Measurements from ENCODE around the gene DOCK8.
A peak's percentile ranks its signal among the peaks of the same experiment; 100 is the strongest.

Gene DOCK8

DNA sequence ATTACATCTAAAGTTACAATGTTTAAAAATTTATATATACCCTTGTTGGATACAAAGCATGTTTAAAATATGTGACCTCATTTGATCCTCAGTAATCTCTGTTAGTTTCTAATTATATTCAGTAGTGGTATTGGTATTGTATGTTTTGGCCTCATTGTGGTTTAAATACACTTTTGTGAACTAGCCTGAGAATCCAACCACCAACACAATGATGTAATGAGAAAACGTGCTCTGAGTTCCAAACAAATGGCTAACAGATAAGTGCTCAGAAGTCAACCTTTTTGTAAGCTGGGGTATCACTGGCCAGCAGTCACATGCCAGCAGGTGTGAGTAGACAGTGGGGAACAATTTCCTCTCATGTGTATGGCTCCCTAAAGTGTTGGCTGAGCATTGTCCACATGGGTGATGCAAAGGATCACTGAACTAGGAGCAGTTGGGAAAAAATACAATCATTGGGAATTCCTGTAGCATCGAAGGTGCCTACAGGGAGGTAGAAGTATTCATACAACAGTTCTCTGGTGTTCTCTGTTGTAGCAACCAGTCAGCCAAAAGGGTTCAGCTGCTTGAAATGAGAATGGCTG, 56.1 kb downstream of the DOCK8 start:
- no peak for DNase-seq

DNA sequence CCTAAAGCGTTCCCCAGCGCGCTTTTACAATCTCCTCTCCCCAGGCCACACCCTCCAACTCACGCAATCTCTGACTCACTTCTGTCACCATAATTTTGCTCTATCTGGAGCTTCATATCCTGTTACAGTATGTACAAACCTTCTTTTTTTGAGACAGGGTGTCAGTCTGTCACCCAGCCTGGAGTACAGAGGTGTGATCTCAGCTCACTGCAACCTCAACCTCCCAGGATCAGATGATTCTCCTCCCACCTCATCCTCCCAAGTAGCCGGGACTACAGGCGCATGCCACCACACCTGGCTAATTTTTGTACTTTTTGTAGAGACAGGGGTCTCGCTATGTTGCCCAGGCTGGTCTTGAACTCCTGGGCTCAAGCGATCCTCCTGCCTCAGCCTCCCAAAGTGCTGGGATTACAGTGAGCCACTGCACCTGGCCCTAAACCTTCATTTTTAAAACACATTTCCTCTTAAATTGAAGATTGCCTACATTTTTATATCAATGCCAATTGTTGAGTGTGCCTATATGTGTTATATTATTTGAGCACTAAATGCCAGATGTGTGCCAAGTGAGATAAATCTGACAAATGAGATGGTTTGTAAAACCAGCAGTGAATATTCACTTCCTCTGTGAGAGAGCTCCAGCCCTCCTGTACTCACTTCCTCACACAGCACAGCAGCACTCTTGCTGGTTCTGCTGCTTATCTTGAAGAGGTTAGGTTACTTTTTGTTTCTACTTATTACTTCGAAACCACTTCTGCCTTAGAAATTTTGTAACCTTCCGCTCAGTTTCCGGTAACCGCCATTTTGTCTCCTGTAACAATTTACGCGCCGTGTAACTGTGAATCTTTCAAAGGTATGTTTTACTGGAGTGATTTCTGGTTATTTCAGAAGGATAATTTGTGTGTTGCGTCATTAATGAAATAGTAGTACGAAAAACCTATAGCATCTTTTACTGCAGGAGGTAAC, 57.9 kb downstream of the DOCK8 start:
- DNase-seq, result peak; percentile 90

DNA sequence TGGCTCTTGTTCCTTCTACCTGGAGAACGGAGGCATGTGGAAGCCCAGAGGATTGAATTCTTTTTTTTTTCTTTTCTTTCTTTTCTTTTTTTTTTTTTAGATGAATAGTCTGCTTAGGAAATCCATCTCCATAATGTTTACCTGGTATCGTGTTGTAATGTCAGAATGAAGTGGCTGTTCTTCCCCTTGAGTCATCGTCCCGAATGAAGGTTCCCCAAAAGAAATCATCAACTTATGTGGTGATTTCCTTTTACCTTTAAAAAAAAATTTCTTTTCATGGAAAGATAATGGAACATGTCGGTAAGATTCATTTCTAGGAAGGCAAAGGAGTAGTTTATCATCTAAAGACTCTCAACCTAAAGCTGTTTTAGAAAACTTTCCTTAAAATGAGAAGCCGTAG, 59.7 kb downstream of the DOCK8 start:
- peak; percentile 51 for DNase-seq

DNA sequence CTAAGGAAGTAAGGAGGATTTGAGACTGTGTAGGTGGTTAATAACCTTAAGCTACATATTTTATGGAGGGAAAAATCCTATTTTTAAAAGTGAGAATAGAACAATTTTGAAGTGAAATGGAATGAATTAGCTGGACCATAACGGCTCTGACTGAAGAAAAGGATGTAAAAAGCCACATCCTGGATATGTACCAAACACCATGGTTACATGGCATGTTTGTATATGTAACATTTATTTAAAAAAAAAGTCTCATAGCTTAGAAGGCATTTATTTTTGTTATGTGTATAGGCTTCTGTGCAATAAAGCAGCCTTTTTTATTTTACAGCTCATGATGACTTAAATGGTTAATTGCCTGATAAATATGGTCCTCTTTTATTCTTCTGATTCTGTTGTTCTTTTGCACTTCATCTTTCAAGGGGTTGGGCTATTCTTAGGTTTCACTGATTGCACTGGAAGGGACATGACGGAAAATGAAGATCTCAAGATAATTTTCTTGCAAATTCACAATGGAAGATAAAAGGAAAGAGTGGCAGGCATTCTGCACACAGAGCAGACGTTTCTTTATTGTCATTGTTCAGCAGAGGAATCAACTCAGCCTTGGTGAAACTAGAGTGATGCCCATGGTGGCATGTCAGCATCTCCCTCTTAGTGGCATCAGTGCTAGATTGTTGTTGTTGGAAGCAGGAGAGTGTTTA, 63.1 kb downstream of the DOCK8 start:
- peak; percentile 60 for DNase-seq

DNA sequence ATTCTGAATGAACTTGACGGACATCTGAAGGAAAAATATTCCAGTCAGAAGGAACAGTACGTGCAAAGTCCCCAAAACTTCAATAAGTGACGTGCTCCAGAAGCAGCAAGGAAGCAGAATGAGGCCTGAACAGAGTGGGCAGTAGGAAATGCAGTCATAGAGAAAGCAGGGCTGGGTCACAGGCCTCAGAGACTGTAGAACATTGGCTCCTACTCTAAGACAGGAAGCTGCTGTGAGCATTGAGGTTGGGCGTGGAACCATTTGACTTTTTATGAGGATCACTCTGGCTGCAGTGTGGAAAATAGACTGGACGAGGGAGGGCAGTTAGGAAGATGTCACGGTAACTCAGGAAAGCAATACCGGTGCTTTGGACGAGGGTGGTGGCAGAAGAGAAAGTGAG, 64.0 kb downstream of the DOCK8 start:
- DNase-seq, result peak; percentile 86

DNA sequence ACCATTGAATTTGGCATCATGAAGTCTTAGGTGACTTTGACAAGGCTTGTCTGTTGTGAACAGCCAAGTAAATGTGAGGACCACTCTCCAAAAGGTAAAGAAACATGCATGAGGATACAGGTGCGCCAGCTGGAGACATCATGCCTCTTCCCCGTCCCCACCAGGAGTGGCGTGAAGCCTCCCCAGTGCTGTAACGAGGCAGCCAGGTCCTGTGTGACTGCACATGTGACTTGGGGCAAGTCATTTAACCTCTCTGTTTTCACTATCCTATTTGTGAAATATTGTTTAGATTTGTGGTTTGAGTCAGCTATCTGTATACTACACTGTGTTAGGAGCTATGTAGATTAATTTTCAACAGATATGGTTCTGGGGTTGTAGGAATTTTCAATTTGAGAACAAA, 65.0 kb downstream of the DOCK8 start:
- DNase-seq, result peak; percentile 57

DNA sequence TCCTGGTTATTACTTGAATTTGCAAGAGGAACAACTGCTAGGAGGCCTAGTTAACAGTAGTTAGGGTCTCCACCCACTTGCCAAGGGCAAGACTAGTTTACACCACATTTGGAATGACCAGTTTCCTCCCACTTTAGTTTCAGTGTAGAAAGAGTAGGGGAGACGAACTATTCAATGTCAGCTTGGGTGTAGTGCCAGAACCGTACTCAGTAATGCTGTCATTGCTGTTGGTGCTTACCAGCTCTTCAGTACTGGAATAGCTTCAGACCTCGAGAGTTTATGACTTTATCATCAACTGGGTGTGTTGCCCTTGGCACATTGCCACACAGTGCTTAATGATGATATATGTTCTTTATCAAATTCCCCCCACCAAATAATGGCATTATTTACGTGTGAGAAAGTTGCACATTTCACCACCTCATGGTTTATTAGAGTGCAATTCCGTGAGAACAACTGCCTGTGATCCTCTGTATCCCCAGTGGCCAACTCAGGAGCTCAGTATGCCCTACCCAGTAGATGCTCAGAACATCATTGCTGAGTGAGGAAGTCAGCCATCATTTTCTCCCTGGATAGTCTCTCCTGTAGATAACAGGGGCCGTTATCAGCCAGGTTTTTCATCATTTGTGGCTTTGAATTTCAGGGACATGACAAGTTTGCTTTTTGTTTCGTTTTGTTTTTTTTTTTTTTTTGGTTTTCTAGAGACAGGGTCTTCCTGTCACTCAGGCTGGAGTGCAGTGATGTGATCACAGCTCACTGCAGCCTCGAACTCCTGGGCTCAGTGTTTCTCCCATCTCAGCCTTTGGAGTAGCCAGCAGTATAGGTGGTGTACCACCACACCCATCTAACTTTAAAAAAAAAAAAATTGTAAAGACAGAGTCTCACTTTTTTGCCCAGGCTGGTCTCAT, 67.3 kb downstream of the DOCK8 start:
- DNase-seq, result peak; percentile 39

DNA sequence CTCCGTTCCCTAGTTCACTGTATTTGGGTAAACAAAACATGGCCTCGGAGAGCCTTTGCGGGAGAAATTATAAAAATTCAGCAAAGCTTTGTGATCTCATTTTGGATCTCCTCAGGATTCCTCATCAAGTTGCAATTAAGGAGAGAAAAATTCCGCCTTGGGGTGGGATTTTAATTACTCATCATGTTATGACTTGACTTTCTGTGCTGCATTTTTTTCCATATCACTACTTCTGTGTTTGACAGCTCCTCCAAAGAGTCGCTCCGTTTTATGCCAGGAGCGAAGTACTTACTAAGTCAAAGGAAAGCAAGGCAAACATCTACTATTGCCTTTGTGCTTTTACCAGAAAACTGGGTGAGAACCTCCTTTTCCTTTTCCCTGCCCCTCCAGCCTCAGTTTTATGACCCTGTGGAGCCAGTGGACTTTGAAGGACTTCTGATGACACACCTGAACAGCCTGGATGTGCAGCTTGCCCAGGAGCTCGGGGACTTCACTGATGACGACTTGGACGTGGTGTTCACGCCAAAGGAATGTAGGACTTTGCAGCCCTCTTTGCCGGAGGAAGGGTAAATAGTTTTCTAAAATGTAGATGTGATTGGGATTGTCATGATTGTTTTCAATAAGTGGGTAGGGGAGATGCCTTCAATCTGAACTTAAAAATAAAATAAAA, 71.5 kb downstream of the DOCK8 start:
- DNase-seq, result no peak

DNA sequence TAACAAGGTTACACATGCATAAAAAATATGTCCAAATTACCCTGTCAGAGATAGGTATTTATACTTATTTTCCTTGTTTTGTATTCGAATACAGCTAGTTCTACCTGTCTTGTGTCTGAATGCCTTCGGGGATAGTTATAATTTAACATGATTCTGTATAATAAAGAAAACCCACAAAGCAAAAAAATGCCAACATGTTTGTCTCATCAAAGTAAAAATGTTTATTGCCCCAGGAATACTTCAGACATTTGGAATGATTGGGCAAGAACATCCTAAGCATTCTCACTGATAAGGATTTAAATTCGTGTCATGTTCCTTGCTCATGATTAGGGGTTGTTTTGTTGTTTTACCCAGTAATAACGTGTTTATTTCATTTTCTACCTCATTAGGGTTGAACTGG, 74.5 kb downstream of the DOCK8 start:
- no peak for DNase-seq

DNA sequence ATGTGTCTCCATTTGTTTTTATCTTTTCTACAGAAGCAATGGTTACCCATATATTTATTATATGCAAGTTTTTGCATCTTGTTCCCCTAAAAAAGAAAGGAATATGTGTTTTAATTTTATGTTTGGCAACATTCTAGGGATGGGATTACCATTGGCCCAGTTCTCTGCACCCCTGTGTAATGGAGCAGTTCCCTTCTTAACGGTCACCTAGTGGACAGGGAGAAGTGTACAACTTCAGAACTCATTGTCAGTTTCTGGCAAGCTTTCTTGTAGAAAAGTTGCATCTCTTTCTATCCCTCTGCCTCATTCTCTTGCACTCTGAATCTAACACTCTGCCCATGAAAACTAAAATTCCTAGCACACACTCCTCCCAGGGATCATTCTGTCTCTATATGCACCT, 78.2 kb downstream of the DOCK8 start:
- DNase-seq, result no peak

DNA sequence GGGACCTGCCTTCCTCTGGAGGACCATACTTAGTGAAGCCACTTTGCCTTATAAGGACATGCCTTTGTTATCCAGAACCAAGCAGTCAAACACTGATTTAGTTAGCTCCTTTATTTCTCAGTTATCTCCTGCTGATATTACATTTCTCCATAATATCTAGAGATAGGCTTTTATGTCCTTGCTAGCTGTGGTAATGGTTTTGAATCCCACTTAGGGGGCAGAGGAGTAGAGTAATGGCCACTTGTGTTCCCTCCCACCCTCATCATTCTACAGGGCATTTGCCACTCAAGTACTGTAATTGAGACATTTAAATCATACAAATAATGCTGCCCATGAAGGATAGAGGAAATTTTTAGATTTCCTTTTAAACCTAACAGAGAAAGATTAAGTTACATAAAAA, 80.9 kb downstream of the DOCK8 start:
- DNase-seq, result no peak

DNA sequence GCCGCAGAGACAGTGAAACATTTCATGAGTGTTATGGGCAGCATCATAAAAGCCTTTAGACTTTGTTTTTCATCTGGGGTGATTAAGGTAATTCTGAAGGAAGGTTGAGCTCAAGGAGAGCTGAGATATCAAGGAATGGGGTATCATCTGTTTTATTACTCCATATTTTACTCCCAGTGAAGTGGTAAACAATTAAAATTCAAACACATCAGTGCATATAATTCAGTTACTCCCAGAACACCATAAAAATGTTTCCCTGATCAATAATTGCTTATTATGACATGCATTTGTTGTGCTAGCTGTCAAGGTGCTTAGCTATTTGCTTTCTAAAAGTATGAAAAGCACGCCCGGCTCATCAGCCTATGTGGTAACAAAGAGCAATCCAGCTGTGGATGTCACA, 81.7 kb downstream of the DOCK8 start:
- no peak for DNase-seq

DNA sequence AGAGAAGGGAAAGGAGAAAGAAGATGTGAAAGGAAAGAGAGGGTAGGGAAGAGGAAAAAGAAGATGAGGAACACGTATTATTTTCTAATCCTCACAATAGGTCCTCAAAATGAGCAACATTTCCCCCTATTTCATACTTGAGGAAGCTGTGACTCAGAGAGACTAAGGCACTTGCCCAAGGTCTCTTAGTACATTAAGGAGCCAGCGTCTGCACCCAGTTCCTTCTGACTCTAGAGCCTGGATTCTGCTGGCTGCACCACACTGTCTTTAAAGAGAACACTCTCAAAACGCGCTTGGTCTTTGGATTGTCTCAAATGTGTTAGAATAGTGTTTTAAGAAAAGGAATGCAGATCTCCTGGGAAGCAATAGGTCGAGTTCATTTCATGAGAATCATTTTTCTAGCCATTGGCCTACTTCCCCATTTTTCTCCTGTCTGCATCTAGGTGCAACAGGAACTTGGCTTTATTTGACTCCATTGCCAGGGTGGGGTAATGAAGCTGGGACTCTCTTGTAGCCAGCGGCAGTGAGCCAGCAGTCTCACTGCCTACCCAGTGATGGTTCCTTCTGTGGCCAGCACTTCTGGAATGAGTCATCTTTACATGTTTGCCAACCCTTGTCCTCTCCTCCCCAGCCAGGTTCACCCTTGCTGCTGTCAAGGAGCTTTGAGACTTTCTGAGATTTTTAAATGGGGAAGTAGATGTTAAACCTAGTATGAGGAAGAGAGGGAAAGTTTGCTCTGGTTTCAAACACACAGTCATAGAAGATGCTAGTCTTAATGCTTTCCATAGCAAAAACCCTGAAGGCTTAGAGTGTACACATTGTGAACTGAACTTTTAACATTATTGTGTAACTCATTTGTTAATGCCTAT, 82.7 kb downstream of the DOCK8 start:
- DNase-seq, result peak; percentile 52

DNA sequence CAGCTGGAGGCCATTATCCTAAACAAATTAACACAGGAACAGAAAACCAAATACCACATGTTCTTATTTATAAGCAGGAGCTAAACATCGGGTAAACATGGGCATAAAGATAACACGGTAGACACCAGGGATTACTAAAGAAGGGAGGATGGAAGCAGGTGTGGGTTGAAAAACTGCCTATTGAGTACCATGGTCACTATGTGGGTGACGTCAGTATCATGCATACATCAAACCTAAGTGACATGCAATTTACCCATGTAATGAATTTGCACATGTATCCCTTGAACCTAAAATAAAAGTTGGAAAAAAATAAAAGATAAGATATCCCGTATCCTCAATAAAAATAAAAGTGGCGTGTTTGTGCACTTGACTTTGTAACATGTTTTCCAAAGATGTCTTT, 88.8 kb downstream of the DOCK8 start:
- DNase-seq, result no peak

DNA sequence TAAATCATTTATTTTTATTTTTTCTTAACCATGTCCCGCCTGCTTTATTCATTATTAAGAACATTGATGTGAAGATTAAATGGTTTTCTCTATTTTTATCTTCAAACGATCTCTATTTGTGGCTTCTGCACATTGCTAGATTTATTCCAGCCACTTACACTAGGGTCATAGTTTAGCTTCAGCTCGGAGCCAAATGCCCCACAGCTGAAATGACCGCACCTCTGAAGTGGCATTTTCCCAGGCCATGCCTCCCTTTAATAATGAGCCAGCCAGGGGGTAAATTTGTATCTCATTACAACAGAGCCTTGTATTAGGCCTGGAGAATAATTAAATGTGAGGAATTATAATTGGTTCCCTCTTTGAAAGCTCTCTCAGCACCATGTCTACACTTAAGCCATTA, 89.4 kb downstream of the DOCK8 start:
- DNase-seq, result no peak

DNA sequence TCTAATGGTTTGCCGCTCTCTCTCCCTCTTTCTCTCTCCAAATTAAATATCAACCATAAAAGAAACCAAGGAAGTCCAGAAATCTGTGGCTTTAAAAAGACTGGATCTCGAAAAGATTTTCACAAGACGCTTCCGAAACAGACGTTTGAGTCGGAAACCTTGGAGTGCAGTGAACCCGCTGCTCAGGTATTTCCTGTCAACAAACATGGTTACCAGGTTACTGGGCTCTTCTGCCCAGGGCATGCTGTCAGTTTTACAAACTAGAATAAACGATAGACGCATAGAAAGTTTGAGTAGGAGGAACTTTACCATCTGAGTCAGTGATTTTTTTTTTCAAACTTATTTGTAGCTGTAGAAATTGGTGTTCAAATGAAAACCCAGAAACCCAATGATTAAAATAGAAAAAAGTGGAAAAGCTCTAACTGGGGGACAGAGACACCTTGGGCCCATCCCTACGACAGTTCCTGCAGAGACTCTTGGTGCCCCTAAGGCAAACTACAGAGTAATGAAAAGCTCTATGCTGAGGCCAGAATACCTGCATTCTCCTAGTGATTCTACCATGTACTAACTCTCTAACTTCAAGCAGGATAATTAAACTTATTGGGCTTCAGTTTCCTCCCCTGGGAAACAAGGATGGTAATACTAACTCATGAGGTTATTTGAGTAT, 90.0 kb downstream of the DOCK8 start:
- no peak for DNase-seq

DNA sequence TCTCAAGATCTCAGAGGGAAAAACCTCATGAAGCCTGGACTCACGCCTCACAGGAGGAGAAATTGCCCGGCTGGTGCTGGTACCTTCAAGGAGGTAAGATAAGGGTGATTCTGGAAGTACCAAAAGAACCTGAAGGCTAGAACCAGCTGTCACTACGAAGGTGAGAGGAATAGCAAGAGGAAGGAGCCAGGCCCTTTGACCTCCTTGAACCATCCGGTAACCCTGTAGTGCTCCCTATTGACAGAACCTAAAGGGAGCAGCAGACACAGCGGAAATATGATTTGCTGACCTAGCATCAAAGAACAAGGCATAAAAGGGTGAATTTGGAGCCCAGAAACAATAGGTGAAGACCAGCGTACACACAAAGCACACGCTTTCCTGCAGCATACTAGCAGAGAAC, 92.2 kb downstream of the DOCK8 start:
- DNase-seq, result peak; percentile 50

DNA sequence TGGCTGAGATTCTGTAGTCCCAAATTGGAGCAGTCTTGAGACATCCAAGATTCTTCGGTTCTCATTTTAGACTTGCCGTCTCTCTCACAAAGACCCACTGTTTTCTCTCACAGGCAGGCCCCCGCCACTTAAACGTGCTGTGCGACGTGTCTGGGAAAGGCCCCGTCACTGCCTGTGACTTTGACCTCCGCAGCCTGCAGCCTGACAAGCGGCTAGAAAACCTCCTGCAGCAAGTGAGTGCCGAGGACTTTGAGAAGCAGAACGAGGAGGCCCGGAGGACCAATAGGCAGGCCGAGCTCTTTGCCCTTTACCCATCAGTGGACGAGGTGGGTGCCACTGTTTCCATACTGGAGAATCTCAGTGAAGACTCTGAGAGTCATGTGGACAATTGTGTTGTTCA, 97.2 kb downstream of the DOCK8 start:
- DNase-seq, result no peak

DNA sequence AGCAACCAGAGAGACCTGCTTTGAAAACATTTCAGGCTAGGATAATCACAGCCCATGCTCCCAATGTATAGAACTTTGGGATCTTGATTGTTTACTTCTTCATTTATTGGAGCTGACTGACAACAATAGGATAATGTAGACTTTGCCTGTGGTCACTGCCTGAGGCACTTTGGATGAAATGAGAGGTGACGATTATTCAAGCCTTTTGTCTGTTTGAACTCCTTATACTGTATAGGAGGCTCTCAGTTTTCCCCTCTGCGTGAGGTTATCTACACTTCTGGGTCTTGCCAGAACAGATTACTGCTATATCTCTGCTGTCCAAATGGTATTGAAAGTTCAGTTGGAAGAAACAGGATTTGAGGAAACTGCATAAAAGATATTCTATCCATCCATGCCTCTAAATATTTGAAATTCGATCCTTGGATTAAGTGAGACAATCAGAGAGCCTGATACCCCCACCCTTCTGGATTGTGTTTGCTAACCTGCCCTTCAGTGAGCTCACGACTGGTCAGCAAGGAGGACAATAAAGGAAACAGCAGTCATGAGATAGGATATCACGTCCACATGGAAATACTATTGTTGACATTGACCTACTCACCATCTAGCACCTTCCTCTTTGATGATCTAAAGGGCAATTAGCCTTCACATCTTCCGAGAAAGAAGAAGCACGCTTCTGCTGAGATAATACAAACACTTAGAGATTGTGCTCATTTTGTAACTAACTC, 98.1 kb downstream of the DOCK8 start:
- DNase-seq, result no peak

DNA sequence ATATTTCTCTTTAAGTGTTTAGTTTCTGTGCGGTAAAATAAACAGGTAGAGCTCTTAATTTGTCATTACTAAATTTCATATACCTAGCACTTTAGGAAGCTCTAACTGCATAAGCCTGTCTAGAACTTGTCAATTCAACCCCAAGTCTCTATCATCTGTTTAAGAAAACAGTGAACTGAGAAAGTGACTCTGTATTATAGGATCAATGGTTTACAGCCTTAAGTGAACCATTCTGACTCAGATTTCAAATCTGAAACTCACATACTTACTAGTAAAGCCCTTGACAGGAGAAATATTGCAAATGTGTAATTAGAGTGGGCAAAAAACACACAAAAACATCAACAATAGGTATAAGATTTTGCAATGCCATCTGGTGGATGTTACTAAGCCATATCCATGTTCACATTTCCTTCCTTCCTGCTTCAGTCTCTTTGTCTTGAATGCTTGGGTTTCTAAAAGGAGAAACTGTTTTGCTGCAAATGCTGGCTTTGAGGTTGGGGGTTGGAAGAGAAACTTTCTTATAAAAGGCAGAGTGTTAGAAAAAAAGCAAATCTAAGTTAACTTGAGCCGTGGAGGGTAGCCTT, 101.8 kb downstream of the DOCK8 start:
- no peak for DNase-seq
